H1 (cell line): Measurements from ENCODE around the gene NR0B2. TPM values are rescaled to one million over a fixed set of nuclear protein-coding genes. Genes with fewer than 3 reads are reported as not detected.

Experiments
- SAP30 ChIP-seq: fragments of 300-600 bp; sonication (generic); IDR thresholded peaks from 2 replicates; pipeline ENCODE4 v1.7.1; 2012; ENCODE audit warnings: low read length, moderate library complexity, mild to moderate bottlenecking, inconsistent platforms; ENCODE audit not compliant: insufficient read depth, insufficient replicate concordance
- polyA plus RNA-seq, 7 experiments: library from polyadenylated mRNA; depleted of rRNA in 3 of 7; stranded (reverse) in 5 of 7; unstranded in 2 of 7; fragments of >200 nt in 5 of 7; fragments of 200-250 nt in 2 of 7; gene quantifications; 1 replicate in 5 of 7; 2 replicates in 1 of 7; 4 replicates in 1 of 7; pipeline versions ENCODE4 v1.2.1 to v1.2.3, GENCODE V29; 2011 to 2013; ENCODE audit warnings: missing spikeins in 2 of 7, mixed read lengths in 2 of 7
- total RNA-seq: library from RNA; stranded (reverse); fragmentation: NEBNext Ultra II Directional; extraction: Animal tissue kit (Norgen Biotek cat#: 25700); gene quantifications from 2 replicates; pipeline ENCODE4 v1.2.1, GENCODE V29; 2021
- TF ChIP-seq, protein P1 (sequence below): fragments of 300-600 bp; sonication (generic); IDR thresholded peaks from 2 replicates; pipeline ENCODE4 v1.7.1; 2012; ENCODE audit warnings: low read length, moderate library complexity, mild to moderate bottlenecking, inconsistent platforms; ENCODE audit not compliant: insufficient replicate concordance

Gene NR0B2
- total and polyA plus RNA-seq, 2 of the 8 experiments (the other 6 are each of a cell fraction or from before 2014, with no cell fraction given): not detected

DNA sequence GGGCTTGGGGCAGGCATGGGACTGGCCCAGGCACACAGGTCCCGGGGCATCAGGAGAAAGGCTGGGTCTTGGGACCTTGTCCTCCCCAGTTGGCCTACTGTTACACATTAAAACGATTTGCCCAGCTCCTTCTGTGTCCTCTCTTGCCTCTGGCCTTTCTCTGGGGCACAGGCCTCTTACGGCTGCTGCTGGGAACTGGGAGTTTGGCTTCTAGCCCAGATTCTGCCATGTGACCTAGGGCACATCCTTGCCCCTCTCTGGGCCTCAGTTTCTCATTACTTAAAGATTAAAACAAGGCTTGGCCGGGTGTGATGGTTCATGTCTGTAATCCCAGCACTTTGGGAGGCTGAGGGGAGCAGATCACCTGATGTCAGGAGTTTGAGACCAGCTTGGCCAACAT, 32.5 kb upstream of the NR0B2 start (continued):
- TF ChIP-seq, protein P1, sequence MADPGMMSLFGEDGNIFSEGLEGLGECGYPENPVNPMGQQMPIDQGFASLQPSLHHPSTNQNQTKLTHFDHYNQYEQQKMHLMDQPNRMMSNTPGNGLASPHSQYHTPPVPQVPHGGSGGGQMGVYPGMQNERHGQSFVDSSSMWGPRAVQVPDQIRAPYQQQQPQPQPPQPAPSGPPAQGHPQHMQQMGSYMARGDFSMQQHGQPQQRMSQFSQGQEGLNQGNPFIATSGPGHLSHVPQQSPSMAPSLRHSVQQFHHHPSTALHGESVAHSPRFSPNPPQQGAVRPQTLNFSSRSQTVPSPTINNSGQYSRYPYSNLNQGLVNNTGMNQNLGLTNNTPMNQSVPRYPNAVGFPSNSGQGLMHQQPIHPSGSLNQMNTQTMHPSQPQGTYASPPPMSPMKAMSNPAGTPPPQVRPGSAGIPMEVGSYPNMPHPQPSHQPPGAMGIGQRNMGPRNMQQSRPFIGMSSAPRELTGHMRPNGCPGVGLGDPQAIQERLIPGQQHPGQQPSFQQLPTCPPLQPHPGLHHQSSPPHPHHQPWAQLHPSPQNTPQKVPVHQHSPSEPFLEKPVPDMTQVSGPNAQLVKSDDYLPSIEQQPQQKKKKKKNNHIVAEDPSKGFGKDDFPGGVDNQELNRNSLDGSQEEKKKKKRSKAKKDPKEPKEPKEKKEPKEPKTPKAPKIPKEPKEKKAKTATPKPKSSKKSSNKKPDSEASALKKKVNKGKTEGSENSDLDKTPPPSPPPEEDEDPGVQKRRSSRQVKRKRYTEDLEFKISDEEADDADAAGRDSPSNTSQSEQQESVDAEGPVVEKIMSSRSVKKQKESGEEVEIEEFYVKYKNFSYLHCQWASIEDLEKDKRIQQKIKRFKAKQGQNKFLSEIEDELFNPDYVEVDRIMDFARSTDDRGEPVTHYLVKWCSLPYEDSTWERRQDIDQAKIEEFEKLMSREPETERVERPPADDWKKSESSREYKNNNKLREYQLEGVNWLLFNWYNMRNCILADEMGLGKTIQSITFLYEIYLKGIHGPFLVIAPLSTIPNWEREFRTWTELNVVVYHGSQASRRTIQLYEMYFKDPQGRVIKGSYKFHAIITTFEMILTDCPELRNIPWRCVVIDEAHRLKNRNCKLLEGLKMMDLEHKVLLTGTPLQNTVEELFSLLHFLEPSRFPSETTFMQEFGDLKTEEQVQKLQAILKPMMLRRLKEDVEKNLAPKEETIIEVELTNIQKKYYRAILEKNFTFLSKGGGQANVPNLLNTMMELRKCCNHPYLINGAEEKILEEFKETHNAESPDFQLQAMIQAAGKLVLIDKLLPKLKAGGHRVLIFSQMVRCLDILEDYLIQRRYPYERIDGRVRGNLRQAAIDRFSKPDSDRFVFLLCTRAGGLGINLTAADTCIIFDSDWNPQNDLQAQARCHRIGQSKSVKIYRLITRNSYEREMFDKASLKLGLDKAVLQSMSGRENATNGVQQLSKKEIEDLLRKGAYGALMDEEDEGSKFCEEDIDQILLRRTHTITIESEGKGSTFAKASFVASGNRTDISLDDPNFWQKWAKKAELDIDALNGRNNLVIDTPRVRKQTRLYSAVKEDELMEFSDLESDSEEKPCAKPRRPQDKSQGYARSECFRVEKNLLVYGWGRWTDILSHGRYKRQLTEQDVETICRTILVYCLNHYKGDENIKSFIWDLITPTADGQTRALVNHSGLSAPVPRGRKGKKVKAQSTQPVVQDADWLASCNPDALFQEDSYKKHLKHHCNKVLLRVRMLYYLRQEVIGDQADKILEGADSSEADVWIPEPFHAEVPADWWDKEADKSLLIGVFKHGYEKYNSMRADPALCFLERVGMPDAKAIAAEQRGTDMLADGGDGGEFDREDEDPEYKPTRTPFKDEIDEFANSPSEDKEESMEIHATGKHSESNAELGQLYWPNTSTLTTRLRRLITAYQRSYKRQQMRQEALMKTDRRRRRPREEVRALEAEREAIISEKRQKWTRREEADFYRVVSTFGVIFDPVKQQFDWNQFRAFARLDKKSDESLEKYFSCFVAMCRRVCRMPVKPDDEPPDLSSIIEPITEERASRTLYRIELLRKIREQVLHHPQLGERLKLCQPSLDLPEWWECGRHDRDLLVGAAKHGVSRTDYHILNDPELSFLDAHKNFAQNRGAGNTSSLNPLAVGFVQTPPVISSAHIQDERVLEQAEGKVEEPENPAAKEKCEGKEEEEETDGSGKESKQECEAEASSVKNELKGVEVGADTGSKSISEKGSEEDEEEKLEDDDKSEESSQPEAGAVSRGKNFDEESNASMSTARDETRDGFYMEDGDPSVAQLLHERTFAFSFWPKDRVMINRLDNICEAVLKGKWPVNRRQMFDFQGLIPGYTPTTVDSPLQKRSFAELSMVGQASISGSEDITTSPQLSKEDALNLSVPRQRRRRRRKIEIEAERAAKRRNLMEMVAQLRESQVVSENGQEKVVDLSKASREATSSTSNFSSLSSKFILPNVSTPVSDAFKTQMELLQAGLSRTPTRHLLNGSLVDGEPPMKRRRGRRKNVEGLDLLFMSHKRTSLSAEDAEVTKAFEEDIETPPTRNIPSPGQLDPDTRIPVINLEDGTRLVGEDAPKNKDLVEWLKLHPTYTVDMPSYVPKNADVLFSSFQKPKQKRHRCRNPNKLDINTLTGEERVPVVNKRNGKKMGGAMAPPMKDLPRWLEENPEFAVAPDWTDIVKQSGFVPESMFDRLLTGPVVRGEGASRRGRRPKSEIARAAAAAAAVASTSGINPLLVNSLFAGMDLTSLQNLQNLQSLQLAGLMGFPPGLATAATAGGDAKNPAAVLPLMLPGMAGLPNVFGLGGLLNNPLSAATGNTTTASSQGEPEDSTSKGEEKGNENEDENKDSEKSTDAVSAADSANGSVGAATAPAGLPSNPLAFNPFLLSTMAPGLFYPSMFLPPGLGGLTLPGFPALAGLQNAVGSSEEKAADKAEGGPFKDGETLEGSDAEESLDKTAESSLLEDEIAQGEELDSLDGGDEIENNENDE: no peak
- no peak for TF ChIP-seq SAP30
- TF ChIP-seq, all 59 proteins: peak for 0
